Stimulated activated CD4-positive, alpha-beta T cell treated with anti-CD3 and anti-CD28 coated beads, Interleukin-1b, Interleukin-23, amount 100 ng/mL, for 48 hours (primary cell): Measurements from ENCODE around the gene ABAT.
"Not testable (repeated sequence)": the region's sequence is repeated elsewhere in the genome, so short reads cannot be mapped to it uniquely, and the experiment has no call there.

Source experiments
- DNase-seq: peaks from one replicate; pipeline ENCODE4 v3.0.0-alpha.2; 2020

ABAT gene

GRCh38 chr16:8718851-8719680 lies 44.6 kb downstream of the ABAT start:
- no peak for DNase-seq

DNA sequence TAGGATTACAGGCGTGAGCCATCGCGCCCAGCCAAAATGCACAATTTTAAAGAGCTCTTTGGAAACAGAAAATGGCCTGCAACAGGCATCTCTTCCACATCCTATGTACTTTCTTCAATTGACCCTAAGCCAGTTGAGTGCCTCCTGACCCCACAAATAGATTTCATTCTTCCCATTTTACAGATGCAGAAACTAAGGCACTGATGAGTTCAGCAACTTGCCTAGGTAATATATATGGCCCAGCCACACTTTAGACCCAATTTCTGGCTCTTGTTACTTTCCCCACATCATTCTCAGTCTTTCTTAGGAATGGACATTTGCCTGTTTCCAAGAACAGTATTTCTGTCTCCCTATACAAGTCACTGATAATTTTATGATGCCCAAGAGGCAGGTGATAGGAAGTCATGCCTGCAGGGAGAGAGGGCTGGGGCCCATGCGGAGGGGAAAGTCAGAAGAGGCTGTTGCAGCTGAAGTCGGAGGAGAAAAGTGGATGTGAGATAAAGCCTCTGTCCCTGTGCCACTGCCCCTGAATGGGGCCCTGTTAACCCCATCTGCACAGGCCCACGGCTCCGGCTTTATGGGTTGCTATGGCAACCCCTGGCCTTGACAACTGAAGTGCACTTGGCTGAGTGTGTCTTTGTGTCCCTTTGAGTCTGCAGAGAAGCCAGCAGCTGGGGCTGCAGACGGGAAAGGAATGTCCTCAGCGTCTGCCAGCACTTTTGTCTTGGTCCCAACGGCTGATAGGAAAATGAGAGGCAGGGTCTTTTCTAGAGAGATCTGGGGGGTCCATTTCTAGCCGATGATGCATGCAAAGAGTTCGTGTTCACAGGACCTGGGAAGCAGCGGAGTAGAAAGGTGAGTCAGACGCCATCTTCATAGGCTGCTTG lies 45.9 kb downstream of the ABAT start:
- DNase-seq = no peak

DNA sequence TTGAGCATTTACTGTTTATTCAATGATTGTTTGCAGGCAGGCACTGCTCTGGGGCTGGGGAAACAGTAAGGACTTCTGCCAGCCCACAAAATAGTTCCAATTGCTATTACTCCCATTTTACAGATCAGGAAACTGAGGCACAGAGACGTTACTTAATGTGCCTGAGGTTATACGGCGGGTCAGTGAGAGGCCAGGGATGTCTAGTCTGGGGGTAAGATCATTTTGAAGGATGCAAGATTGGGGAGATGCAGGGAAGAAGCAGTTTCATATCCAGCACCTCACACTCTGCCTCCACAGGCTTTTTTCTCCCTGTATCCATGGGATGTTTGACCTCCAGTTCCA lies 46.5 kb downstream of the ABAT start:
- no peak for DNase-seq

- no peak for DNase-seq
These were observed 47.1 kb downstream of the ABAT start for GRCh38 chr16:8721336-8722024.

DNA sequence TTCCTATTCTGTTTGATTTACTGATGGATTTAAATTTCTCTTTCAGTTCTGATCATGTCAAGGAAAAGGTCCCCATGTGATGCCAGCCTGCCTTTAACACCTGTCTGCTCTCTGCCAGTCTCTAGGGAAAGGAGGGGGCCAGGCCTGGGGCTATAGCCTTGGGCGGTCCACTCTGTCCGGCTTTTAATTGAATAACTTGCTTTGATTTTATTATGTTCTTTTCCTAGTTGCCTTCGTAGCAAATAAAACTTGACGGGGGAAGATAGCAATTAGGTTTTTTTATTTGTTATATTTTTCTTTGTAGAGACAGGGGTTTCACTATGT lies 47.6 kb downstream of the ABAT start:
- DNase-seq = no peak

DNA sequence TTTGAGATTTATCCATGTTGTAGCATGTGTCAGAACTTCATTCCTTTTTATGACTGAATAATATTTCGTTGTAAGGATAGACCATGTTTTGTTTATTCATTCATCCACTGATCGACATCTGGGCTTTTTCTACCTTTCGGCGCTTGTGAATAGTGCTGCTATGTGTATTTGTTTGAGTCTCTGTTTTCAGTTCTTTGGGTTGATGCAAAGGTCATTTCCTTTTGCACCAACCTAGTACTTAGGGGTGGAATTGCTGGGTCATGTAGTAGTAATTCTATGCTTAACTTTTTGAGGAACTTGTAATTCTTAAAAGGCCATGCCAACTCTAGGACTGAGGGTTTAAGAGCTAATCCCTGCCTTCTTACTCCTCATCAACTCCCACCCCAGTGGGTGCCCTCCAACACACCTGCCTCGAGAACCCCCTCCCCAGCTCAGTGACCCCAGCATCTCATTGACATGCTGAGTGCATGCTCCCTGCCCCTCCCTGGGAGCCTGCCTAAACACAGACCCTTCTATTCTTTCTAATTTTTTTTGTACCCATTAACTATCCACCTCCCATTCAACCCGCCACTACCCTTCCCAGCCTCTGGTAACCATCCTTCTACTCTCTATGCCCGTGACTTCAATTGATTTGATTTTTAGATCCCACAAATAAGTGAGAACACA lies 51.2 kb downstream of the ABAT start:
- no peak for DNase-seq

- no peak for DNase-seq
These were observed 52.9 kb downstream of the ABAT start for GRCh38 chr16:8727131-8727806.

- DNase-seq = no peak
These were observed 53.6 kb downstream of the ABAT start for GRCh38 chr16:8727857-8728618.

- DNase-seq = no peak
These were observed 55.4 kb downstream of the ABAT start for GRCh38 chr16:8729779-8730334.

DNA sequence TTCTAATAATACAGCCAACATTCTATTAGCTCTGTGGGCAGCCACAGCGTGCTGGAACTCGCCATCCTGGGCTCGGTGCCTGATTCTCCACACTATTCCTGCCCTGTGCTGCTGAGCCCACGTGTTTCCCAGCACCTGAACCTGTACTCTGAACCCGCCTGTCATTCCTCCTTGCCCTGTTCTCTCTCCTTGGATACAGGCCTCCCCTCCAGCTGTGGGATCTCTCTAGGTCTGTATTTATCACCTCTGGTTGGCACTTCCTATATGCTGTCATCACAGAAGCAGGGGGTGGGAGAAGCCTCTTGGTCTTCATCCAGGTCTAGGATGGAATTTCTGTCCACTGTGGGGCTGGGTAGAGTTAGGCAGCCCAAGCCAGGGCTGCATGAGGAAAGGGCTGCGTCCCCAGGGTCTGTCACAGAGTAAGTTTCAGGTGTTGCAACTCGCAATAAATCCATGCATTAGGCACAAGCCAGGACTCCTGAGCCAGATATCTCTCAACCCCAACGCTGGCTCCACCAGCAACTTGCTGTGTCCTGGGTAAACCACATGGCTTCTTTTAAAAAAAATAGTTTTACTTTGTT lies 56.0 kb downstream of the ABAT start:
- DNase-seq = no peak

GRCh38 chr16:8733849-8734540 lies 59.6 kb downstream of the ABAT start:
- DNase-seq = no peak

DNA sequence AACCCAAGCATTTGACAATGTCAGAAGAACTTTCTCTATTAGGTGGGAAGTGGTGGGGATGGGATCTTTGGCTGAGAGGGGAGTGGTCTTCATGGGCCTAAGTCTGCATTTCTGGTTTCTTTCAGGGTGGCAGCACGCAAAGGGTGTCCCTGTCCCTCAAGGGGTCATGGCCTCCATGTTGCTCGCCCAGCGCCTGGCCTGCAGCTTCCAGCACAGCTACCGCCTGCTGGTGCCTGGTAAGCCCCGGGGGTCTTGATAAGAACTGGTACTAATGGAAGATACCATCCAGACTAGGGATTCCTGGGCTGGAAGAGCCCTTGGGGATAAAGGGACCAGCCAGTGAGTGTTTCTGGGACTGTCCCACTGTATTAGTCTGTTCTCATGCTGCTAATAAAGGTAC lies 61.2 kb downstream of the ABAT start:
- DNase-seq = no peak

- DNase-seq = no peak
These were observed 61.8 kb downstream of the ABAT start for GRCh38 chr16:8736123-8736668.

GRCh38 chr16:8739151-8739550 lies 64.7 kb downstream of the ABAT start:
- DNase-seq = no peak

GRCh38 chr16:8739989-8740704 lies 65.7 kb downstream of the ABAT start:
- DNase-seq = no peak

- DNase-seq = no peak
These were observed 66.4 kb downstream of the ABAT start for GRCh38 chr16:8740775-8741355.

DNA sequence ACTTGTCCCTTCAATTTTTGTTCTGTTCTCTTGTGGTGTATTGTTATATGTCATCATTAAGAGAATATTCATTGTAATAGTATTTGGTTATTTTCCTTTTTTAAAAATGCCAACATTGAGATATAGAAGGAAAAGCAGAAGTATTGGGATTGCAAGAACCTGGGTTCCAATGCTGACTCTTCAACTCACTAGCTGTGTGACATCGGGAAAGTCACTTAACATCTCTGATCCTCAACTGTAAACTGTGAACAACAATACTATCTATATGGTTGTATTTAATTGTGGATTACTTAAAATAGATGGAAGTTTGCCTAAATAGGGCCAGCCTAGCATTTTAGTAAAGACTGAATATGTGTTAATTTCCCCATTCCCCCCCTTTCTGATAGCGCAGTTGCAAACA lies 67.2 kb downstream of the ABAT start:
- no peak for DNase-seq

DNA sequence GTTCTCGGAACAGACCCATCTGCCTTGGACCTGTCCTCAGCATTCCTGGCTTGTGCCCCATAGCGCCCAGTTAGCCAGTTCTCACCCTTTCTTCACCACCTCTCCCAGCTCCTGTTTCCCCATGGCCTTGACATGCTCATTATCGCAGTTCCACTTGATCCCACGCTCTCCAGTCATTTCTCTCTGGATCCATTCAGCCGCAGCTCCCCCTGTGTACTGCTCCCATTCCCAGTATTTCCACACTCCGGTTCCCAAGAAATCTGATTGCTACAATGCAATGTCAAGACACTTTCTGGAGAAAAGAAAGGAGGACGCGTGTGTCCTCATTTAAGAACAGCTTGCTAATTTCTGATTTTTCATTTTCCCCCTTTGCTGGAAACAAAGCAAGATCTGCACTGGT lies 67.7 kb downstream of the ABAT start:
- no peak for DNase-seq

DNA sequence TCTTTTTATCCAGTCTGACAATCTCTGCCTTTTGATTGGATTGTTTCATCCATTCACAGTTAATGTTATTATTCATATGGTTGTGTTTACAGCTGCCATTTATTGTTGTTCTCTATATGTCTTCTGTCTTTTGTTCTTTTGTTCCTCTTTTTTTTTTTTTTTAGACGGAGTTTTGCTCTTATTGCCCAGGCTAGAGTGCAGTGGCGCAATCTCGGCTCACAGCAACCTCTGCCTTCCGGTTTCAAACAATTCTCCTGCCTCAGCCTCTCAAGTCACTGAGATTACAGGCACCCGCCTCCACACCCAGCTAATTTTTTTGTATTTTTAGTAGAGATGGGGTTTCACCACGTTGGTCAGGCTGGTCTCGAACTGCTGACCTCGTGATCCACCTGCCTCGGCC lies 74.5 kb downstream of the ABAT start:
- not testable (repeated sequence) for DNase-seq
